HG02759 (cell line): Measurements from ENCODE around the gene KCTD8.

Experiments
- ATAC-seq: cut with Tn5 transposase; IDR thresholded peaks from one replicate; pipeline ENCODE4 v1.9.1; 2021; ENCODE audit warnings: mild to moderate bottlenecking, moderate library complexity; ENCODE audit not compliant: unreplicated experiment

The KCTD8 gene

DNA sequence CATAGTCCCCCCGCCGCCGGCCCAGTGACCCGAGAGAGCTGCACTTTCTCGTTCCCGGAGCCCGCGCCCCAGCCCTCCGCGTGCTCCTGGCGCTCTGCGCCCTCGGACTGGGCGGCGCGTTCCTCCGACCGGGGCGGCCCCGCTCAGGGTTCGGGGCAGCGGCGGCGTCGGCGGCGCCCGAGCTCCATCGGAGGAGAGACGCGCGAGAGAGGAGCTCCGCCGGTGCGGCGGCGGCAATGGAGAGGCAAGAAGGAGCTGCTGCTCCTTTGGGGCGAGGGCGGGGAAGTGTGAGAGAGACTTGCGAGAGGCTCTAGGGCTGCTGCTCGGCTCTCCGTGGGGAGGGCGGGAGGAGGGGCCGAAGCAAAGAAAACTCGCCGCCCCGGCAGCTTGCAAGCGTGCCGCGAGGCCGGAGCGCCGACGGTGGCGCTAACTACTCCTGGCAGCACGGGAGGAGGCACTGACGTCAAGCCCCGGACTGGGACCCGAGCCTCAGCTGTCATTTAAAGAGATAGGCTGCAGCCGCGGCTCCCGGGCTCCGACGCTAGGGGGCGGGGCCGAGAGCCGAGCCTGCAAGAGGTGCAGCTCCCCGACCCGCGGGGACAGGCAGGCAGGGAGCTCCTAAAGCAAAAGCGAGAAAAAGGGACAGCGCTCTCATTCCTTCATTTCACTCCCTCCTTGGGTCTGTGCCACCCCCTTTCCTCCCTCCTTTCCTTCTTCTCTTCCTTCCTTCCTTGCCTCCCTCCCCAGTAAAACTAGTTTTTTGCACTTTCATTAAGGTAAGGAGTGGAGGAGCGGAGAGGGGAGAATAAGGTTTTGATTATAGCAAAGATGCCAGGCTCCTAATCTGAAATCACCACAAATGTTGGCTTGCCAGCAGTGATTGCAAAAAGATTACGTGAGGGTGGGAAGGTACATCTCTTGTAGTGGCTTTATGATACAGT, at the start of gene KCTD8:
TSS of gene KCTD8 (minus strand) at position 289 of the 941 bp plus-strand sequence.
- ATAC-seq, result peak; percentile 98

DNA sequence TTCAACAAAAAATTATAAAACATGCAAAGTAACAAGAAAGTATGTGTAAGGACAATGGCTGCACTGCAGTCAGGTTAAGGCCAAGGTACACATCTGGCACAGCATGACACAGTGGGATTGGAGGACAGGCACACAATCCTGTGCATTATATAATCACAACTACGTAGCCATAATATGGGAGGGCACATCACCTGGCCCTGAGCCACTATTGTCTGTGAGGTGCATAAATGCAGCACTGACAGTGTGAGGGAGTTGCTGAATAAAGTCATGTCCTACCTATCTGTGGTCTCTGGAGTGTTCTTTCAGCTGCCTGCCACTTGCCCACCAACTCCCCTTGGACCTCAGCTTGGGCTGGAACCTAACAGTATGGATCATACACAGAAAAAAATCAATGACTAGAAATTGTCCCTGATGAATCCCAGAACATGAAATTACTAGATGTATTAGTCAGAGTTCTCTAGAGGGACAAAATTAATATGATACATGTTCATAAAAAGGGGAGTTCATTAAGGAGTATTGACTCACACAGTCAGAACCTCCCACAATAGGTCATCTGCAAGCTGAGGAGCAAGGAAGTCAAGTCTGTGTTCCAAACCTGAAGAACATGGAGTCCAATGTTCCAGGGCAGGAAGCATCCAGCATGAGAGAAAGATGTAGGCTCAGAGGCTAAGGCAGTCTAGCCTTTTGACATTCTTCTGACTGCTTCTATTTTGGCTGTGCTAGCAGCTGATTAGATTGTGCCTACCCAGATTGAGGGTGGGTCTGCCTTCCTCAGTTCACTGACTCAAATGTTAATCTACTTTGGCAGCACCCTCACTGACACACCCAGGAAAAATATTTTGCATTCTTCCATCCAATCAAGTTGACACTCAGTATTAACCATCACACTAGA, 46.4 kb upstream of the KCTD8 start:
- no peak for ATAC-seq

GRCh38 chr4:44493924-44494323, 45.3 kb upstream of the KCTD8 start:
- ATAC-seq, result peak; percentile 57

DNA sequence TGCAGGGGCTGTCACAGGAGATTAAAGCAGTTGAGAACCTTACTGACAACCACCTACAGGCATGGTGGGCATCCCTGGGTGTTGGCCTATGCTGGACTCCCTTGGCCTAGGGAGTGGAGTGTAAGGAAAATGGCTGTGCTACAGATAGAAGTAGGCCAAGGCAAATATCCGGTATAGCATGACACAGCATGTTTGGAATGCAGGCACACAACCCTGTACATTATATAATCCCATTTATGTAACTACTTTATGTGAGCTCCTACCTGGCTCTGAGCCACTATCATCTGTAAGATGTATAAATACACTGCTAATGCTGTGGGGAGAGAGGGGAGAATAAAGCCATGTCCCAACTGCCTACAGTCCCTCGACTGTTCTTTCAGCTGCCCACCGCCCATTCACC, 38.7 kb upstream of the KCTD8 start:
- no peak for ATAC-seq

- ATAC-seq, result no peak
Measured at GRCh38 chr4:44479731-44480130, 31.1 kb upstream of the KCTD8 start.

DNA sequence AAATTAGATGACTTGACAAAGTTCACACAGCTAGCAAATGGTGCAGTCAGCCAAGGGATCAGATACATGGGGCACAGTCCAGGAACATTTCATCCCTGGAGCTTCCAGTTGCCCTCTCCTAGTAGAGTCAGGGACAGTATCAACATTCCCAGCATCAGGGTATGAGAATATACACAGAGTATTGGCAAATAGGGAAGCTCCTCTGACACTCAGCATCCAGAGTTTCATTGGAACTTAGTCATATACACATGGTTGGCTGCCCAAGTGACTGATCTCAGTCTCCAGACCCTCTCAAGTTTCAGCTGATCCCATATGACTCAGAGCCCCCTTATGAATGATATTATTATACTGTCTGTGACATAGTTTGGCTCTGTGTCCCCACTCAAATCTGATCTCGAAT, 13.7 kb upstream of the KCTD8 start:
- no peak for ATAC-seq

DNA sequence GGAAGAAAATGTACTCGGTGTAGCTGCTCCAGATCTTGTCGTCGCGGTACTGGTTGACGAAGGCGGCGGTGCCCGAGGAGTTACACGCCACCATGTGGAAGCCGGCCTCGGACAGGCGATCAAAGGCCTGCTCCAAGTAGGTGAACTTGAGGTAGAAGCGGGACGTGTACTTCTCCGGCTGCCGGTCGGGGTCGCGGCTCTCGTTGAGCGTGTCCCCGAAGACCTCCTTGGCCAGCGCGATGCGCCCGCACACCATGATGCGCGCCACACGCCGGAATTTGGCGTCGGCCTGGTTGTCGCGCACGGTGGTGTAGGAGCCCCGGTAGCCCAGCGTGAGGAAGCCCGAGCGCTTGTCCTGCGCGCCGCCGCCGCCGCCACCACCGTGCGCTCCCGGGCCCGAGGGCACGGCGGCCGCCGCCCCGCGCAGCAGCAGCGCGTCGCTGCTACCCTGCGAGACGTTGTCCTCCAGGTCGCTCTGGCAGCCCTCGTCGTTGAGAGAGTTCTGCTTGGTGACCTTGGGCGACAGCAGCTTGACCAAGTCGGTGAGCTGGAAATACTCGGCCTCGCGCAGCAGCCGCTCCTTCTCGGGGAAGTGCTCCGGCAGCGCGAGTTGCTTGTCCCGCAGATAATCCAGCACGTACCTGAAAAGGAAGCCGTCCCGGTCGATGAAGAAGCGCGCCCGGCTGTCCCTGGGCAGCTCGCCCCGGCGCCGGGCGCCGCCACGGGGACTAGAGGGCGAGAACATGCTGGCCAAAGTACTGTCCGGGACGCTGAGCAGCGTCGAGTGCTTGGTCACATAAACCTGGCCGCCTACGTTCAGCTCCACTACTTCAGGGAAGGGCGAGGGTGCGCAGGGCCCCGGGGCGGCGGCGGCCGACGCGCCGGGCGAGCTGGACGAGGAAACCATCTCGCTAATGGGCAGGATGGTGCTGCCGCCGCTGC, 775 bp downstream of the KCTD8 start:
- peak; percentile 4 for ATAC-seq

GRCh38 chr4:44446801-44447562, 1.6 kb downstream of the KCTD8 start:
- no peak for ATAC-seq

DNA sequence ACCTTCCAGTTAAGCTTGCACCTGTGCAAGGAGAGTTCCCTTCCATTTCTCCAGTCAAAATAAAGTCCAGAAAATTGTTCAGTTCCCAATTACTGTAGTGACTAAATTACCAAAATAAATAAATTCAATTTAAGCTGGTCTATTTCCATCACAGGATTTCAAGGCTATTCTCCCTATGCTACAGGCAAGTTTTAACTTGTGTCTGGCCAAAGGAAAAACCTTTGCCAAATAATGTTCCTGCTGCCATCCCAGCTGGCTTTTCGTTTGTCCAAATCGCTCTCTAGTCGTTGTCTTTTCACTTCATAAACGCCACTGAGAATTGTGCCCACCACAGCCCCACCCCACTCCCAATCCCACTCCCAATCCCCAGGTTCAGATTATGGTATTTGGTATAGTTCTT, 2.4 kb downstream of the KCTD8 start:
- no peak for ATAC-seq

DNA sequence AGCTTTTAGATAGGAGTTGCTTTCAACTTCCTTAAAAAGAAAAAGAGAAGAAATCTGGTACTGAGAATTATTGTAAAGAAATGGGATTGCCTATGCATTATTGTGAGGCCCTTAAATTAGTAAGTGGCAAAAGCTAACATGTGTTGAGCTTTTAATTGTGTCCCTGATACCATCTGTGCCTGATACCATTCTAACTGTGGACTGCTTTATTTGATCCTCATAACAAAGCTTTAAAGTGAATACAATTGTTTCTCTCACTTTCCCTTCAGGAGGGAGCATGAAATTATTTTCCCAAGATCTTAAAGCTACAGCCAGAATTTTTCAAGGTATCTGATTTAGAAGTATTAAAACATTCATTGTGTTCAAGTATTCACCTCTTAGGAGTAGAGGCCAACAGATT, 9.9 kb downstream of the KCTD8 start:
- ATAC-seq, result no peak

GRCh38 chr4:44434247-44434646, 14.4 kb downstream of the KCTD8 start:
- ATAC-seq, result no peak

DNA sequence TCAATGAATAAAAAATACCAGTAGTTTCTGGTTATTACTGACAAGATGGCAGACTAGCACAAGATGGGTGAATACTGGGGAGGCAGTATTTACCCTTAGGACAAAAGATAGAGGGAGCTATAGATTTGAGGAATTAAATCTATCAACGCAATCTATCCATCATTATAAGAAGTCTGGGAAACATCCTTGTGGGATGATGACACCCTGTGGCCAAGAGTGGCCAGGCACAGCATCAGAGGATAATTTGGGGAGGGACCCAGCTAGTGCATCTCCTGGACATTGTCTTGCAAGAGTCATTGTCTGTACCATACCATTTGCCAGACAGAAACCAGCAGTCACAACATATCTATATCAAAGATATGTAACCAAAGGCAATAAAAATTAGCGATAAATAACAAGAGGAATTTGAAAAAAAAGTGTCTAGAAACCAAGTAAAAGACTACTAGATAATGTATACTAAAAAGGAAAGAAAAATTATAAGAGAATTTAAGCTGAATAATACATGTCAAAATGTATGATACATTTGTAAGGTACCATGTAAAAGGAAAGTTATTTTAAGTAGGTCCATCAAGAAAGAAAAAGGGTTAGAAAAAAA, 22.9 kb downstream of the KCTD8 start:
- no peak for ATAC-seq

DNA sequence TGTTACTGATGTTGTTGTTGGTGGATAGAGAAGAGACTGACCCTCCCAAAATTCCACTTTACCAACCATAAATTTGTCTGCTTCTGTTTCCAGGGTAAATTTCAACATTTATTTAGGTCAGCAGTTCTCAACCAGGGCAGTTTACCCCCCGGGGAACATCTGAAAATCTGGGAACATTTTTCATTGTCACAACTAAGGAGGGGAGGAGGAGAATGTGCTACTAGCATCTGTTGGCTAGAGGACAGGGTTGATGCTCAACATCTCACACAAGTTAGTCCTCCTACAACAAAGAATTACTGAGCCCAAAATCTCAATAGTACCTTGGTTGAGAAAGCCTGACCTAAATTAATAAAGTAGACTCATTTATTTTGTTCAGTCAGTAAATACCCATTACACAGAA, 25.7 kb downstream of the KCTD8 start:
- no peak for ATAC-seq

GRCh38 chr4:44421330-44422065, 27.1 kb downstream of the KCTD8 start:
- no peak for ATAC-seq

GRCh38 chr4:44415251-44415650, 33.4 kb downstream of the KCTD8 start:
- no peak for ATAC-seq

GRCh38 chr4:44368413-44369167, 80.0 kb downstream of the KCTD8 start:
- ATAC-seq, result no peak

GRCh38 chr4:44354172-44354571, 94.4 kb downstream of the KCTD8 start:
- no peak for ATAC-seq

DNA sequence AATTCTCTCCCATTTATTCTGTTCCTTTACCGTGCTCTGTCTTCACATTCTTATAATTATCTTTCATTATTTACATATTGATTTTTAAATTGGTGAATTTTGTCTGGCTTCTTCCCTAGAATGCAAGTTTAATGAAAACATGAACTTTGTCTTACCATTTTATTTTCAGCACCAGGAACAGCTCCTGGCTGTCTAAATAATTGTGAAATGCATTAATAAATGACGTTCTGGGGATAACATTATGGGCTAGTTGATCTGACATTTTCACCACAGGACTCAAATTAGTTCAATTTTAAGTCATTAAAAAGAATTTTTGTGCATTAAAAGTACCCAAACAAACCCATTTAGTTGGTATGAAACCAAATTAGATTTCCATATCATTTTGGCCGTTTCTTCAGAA, 97.5 kb downstream of the KCTD8 start:
- no peak for ATAC-seq
